ENCODE measurements around the gene SPIRE1.

Gene SPIRE1

GRCh38 chr18:12500986-12501385, 156.9 kb downstream of the SPIRE1 start:
- Histone ChIP-seq H3K9me3 (ENCODE audit: low read length) (no peaks in the 10 kb centered on the region), H3K4me1 (ENCODE audit: insufficient read depth, low read length, severe bottlenecking) (no peaks in the 10 kb centered on the region), H3K9ac (ENCODE audit: low read length) (no peak overlapping the region), H3K4me3 (ENCODE audit: low read depth, low read length, poor library complexity, severe bottlenecking) (no peak overlapping the region), H3K9me2 (ENCODE audit: low read depth, low read length) (no peaks in the 10 kb centered on the region), H3K27me3 (ENCODE audit: insufficient read depth, low read length) (no peaks in the 10 kb centered on the region), H3F3A (ENCODE audit: insufficient read depth, low read length) (no peaks in the 10 kb centered on the region), H2AFZ (ENCODE audit: low read length) (no peak overlapping the region), H3K79me2 (ENCODE audit: insufficient read depth, low read length) (no peaks in the 10 kb centered on the region), H3K36me3 (ENCODE audit: insufficient read depth, low read length) (no peaks in the 10 kb centered on the region), H3K4me2 (ENCODE audit: low read length) (no peak overlapping the region), H3K27ac (ENCODE audit: low read depth, low read length, poor library complexity, severe bottlenecking) (no peak overlapping the region), H4K20me1 (ENCODE audit: insufficient read depth, low read length) (no peaks in the 10 kb centered on the region)
- no peak for TF ChIP-seq EZH2 (IDR thresholded peaks at IDR 0.05; ENCODE audit: borderline replicate concordance, low read length)
- TF ChIP-seq, protein P1, sequence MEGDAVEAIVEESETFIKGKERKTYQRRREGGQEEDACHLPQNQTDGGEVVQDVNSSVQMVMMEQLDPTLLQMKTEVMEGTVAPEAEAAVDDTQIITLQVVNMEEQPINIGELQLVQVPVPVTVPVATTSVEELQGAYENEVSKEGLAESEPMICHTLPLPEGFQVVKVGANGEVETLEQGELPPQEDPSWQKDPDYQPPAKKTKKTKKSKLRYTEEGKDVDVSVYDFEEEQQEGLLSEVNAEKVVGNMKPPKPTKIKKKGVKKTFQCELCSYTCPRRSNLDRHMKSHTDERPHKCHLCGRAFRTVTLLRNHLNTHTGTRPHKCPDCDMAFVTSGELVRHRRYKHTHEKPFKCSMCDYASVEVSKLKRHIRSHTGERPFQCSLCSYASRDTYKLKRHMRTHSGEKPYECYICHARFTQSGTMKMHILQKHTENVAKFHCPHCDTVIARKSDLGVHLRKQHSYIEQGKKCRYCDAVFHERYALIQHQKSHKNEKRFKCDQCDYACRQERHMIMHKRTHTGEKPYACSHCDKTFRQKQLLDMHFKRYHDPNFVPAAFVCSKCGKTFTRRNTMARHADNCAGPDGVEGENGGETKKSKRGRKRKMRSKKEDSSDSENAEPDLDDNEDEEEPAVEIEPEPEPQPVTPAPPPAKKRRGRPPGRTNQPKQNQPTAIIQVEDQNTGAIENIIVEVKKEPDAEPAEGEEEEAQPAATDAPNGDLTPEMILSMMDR (IDR thresholded peaks at IDR 0.05; ENCODE audit: low read length): no peak

GRCh38 chr18:12497839-12498238, 160.1 kb downstream of the SPIRE1 start:
- no peak overlapping the region for H3K4me3 ChIP-seq (ENCODE audit: low read depth, low read length, poor library complexity, severe bottlenecking)
- no peak overlapping the region for H3K9ac ChIP-seq (ENCODE audit: low read length)
- H4K20me1 ChIP-seq (ENCODE audit: insufficient read depth, low read length): no peaks in the 10 kb centered on the region
- no peak for TF ChIP-seq EZH2 (IDR thresholded peaks at IDR 0.05; ENCODE audit: borderline replicate concordance, low read length)
- TF ChIP-seq, protein P1 (IDR thresholded peaks at IDR 0.05; ENCODE audit: low read length): no peak
- H3K9me3 ChIP-seq (ENCODE audit: low read length): no peaks in the 10 kb centered on the region
- H3K9me2 ChIP-seq (ENCODE audit: low read depth, low read length): no peaks in the 10 kb centered on the region
- no peak overlapping the region for H2AFZ ChIP-seq (ENCODE audit: low read length)
- H3K27me3 ChIP-seq (ENCODE audit: insufficient read depth, low read length): no peaks in the 10 kb centered on the region
- no peak overlapping the region for H3K27ac ChIP-seq (ENCODE audit: low read depth, low read length, poor library complexity, severe bottlenecking)
- H3K4me1 ChIP-seq (ENCODE audit: insufficient read depth, low read length, severe bottlenecking): no peaks in the 10 kb centered on the region
- H3F3A ChIP-seq (ENCODE audit: insufficient read depth, low read length): no peaks in the 10 kb centered on the region
- no peaks in the 10 kb centered on the region for H3K36me3 ChIP-seq (ENCODE audit: insufficient read depth, low read length)
- H3K79me2 ChIP-seq (ENCODE audit: insufficient read depth, low read length): no peaks in the 10 kb centered on the region
- H3K4me2 ChIP-seq (ENCODE audit: low read length): no peak overlapping the region

DNA sequence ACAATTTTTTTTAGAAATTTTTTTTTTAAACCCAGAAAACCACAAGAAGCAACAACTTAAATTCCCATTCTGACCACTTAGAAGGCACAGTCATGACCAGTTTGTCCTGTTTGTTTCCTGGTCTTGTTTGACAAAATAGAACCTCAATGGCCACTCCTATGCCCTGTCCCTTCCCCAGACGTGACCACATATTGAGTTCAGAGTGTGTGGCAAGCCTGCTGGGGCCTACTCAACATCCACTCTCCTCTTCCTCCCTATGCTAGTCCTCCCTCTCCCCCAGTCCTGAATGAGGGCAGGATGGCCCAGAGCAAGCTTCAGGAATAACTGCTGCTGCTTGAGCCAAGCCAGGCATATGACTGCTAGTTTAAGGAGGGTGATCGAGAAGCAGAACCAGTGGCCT, 160.6 kb downstream of the SPIRE1 start:
- Histone ChIP-seq H3F3A (ENCODE audit: insufficient read depth, low read length) (no peaks in the 10 kb centered on the region), H3K27ac (ENCODE audit: low read depth, low read length, poor library complexity, severe bottlenecking) (no peak overlapping the region), H3K4me1 (ENCODE audit: insufficient read depth, low read length, severe bottlenecking) (no peaks in the 10 kb centered on the region), H3K27me3 (ENCODE audit: insufficient read depth, low read length) (no peaks in the 10 kb centered on the region), H3K9ac (ENCODE audit: low read length) (no peak overlapping the region), H2AFZ (ENCODE audit: low read length) (no peak overlapping the region), H3K36me3 (ENCODE audit: insufficient read depth, low read length) (no peaks in the 10 kb centered on the region), H3K4me3 (ENCODE audit: low read depth, low read length, poor library complexity, severe bottlenecking) (no peak overlapping the region), H4K20me1 (ENCODE audit: insufficient read depth, low read length) (no peaks in the 10 kb centered on the region), H3K9me2 (ENCODE audit: low read depth, low read length) (no peaks in the 10 kb centered on the region), H3K4me2 (ENCODE audit: low read length) (no peak overlapping the region), H3K79me2 (ENCODE audit: insufficient read depth, low read length) (no peaks in the 10 kb centered on the region), H3K9me3 (ENCODE audit: low read length) (no peaks in the 10 kb centered on the region)
- TF ChIP-seq, protein P1 (IDR thresholded peaks at IDR 0.05; ENCODE audit: low read length): no peak
- no peak for TF ChIP-seq EZH2 (IDR thresholded peaks at IDR 0.05; ENCODE audit: borderline replicate concordance, low read length)
